SKM-1 (cell line): ENCODE data around the gene PCDH9.

Experiments
- DNase-seq: peaks from one replicate; lab custom pipeline; 2025; ENCODE audit not compliant: unreplicated experiment; lab: John Stamatoyannopoulos, UW

PCDH9 gene

GRCh38 chr13:67229481-67230403 lies at the start of gene PCDH9:
Gene PCDH9, minus strand, starts transcription at chr13:67230336. Its CDS starts 1,896 bp downstream, at chr13:67228440.
- DNase-seq, result no peak

- DNase-seq, result no peak
Measured at GRCh38 chr13:67278235-67278634, 48.1 kb upstream of the PCDH9 start.

- DNase-seq, result no peak
Measured at GRCh38 chr13:67277581-67277980, 47.4 kb upstream of the PCDH9 start.

GRCh38 chr13:67275351-67275960 lies 45.3 kb upstream of the PCDH9 start:
- no peak for DNase-seq

DNA sequence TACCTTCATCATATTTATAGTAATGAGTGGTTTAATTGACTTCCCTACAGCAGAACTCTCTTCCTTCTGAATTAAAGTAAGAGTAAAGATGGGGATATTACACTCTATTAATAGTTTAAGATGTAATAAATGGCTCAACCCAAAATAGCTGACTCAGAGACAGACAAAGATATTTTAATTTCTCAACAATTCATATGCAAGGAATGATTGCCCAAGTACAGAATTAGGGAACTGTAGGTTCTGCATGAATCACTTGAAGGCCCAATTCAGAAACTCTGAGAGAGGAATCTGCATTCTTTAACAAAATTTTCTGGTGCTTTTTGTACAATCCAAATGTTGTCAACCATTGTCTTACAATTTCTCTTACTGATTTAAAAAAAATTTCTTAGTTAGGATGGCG lies 42.9 kb upstream of the PCDH9 start:
- no peak for DNase-seq

DNA sequence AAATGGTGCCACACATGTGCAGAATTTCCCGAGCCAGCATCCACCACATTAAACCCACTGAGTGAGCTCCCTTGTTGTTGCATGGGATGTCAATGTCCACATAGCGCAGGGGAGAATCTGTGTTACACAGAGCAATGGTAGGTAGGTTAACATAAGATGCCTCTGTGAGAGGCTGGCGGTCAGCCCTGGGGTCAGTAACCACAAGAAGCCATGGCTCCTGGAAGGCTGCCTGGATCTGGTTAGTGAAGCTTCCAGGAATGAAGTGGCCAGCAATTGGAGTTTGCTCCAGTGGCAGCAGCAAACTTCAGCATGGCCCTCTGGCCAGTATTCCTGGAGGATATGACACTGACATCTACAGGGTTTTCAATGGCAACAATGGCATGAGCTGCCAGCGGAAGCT lies 37.0 kb upstream of the PCDH9 start:
- no peak for DNase-seq

GRCh38 chr13:67259208-67259607 lies 29.1 kb upstream of the PCDH9 start:
- no peak for DNase-seq

- DNase-seq, result no peak
Measured at GRCh38 chr13:67258482-67258881, 28.3 kb upstream of the PCDH9 start.

DNA sequence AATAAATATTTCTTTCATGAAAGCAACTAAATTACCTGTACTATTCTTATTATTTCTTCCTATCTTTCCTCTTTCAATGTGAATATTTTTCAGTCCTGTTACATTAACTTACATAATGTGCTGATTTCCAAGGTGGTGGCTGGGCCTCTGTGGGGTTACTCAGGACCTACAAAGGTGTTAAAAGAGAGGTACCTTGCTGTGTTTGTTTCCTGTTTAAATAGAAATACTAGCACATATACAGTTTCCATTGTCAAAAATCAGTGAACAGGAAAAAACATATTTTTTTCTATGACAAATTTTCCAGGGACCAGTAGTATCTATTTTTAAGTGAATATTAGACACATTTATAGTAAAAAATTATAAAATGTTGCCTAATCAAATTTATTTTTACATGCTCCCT lies 8.7 kb upstream of the PCDH9 start:
- DNase-seq, result no peak

DNA sequence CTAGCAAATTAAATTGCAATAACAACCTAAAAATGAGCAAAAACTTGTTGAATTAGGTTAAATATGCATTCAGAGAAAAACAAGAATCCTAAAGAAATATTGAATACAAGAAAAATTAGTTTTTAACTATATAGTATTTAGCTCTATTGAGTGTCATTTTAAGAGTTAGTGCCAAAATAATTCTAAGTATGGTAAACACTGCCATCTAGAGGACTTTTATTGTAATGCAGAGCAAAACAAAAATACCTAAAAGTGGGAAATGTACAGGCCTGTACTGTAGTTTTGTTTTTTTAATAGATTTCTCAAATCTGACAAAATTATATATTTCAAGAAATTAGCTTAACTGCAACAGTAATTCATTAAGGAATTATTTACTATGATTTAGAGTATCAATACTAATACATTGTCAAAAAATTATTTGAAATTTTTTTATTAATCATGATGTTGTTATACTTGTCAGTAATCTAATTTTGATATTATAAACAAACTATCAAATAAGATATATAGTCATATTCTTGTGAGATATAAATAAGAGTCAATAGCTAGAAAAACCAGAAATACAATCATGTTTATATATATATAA lies 8.2 kb upstream of the PCDH9 start:
- peak; percentile 13 for DNase-seq

GRCh38 chr13:67235265-67235664 lies 5.1 kb upstream of the PCDH9 start:
- DNase-seq, result no peak

DNA sequence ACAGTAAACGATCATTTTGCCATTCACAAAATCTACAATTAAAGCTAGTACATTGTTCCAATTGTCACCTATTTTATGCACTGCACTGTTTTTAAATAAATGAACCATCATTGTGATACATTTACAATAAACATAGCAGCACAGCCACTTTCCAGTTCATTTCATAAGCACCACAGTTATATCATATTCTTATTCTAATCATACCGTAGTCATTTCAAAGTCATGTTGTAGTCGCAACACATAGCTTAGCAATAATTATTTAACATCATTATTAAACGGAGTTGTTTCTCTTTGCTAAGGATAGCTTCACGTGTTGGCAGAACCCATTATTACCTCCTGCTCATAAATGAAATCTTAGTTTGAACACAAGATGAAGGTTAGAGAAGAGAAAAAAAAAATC lies 2.2 kb upstream of the PCDH9 start:
- DNase-seq, result no peak

- DNase-seq, result no peak
Measured at GRCh38 chr13:67231289-67232000, 1.3 kb upstream of the PCDH9 start.

GRCh38 chr13:67230404-67231288 lies 510 bp upstream of the PCDH9 start:
- peak; percentile 67 for DNase-seq

DNA sequence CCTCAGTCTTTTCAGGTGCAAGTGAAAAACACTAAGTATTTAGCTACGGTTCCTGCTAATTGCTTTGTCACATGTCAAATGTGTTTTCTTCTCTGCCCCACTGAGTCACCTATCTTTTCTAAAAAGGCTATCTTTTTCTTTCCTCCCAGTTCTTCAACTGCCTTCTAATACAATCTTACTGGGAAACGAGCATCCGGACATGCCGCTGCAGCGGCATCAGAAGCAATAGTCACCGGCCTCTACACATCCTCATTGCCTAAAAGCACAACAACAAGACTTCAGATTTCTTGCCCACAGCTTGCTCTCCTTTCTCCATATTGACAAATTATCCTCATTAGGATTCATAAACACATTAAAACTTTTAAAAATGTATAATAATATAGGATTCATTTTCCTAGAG lies 1.2 kb downstream of the PCDH9 start:
- DNase-seq, result no peak

- no peak for DNase-seq
Measured at GRCh38 chr13:67228031-67228430, 2.1 kb downstream of the PCDH9 start.

- DNase-seq, result no peak
Measured at GRCh38 chr13:67227131-67227983, 2.8 kb downstream of the PCDH9 start.

GRCh38 chr13:67226696-67227095 lies 3.4 kb downstream of the PCDH9 start:
- DNase-seq, result no peak
